ENCODE data around the gene PGM2L1. TPM values are rescaled to one million over a fixed set of nuclear protein-coding genes. Genes with fewer than 3 reads are reported as not detected.
"Not testable (repeated sequence)": the region's sequence is repeated elsewhere in the genome, so short reads cannot be mapped to it uniquely, and the experiment has no call there.

PGM2L1 gene
- total RNA-seq, 1 donor from 2014 or later, result 1.7 TPM

- ATAC-seq (no peak), DNase-seq (no peak)
- intact Hi-C loops (cut with micrococcal nuclease), result no loop called here
These were observed 44.2 kb downstream of the PGM2L1 start for GRCh38 chr11:74354036-74354435.

GRCh38 chr11:74347381-74347780, 50.9 kb downstream of the PGM2L1 start:
- intact Hi-C loops (cut with micrococcal nuclease), result no loop called here
- ATAC-seq, result no peak
- no peak for DNase-seq

- ATAC-seq, result no peak
- intact Hi-C loops (cut with micrococcal nuclease), result no loop called here
- no peak for DNase-seq
These were observed 52.8 kb downstream of the PGM2L1 start for GRCh38 chr11:74345420-74345819.

- ATAC-seq, result no peak
- intact Hi-C loops (cut with micrococcal nuclease), result no loop called here
- DNase-seq, result no peak
These were observed 56.3 kb downstream of the PGM2L1 start for GRCh38 chr11:74341921-74342320.

GRCh38 chr11:74339619-74340018, 58.6 kb downstream of the PGM2L1 start:
- ATAC-seq (no peak), DNase-seq (no peak)
- intact Hi-C loops (cut with micrococcal nuclease), result no loop called here

GRCh38 chr11:74338963-74339362, 59.3 kb downstream of the PGM2L1 start:
- no peak for DNase-seq
- intact Hi-C loops (cut with micrococcal nuclease), result no loop called here

GRCh38 chr11:74333193-74333592, 65.0 kb downstream of the PGM2L1 start:
- no peak for DNase-seq
- ATAC-seq, result no peak
- intact Hi-C loops (cut with micrococcal nuclease), result no loop called here

More at GRCh38 chr11:74338963-74339362, 59.3 kb downstream of the PGM2L1 start:
- no peak for ATAC-seq

- ATAC-seq (no peak), DNase-seq (no peak)
- intact Hi-C loops (cut with micrococcal nuclease), result no loop called here
These were observed 65.9 kb downstream of the PGM2L1 start for GRCh38 chr11:74332291-74332690.

- DNase-seq; ATAC-seq; intact Hi-C loops (cut with micrococcal nuclease): not testable (repeated sequence)
These were observed 67.2 kb downstream of the PGM2L1 start for GRCh38 chr11:74331000-74331399.

- ATAC-seq (no peak), DNase-seq (no peak)
- intact Hi-C loops (cut with micrococcal nuclease), result no loop called here
These were observed 68.0 kb downstream of the PGM2L1 start for GRCh38 chr11:74330075-74330858.

GRCh38 chr11:74327076-74327475, 71.2 kb downstream of the PGM2L1 start:
- ATAC-seq (no peak), DNase-seq (no peak)
- intact Hi-C loops (cut with micrococcal nuclease), result no loop called here

- intact Hi-C loops (cut with micrococcal nuclease), result no loop called here
- DNase-seq, result no peak
- ATAC-seq, result no peak
These were observed 71.6 kb downstream of the PGM2L1 start for GRCh38 chr11:74326665-74327064.

- peak; percentile 90 for ATAC-seq
These were observed 72.3 kb downstream of the PGM2L1 start for GRCh38 chr11:74325649-74326645.

GRCh38 chr11:74322667-74323066, 75.6 kb downstream of the PGM2L1 start:
- peak; percentile 90 for ATAC-seq
- peak; percentile 86 for DNase-seq
- intact Hi-C loops (cut with micrococcal nuclease), result no loop called here

More at GRCh38 chr11:74325649-74326645, 72.3 kb downstream of the PGM2L1 start:
- intact Hi-C loops (cut with micrococcal nuclease), result no loop called here
- DNase-seq, result peak; percentile 90

GRCh38 chr11:74321487-74322188, 76.6 kb downstream of the PGM2L1 start:
- intact Hi-C loops (cut with micrococcal nuclease), result no loop called here
- ATAC-seq (peak; percentile 7), DNase-seq (no peak)

- ATAC-seq (no peak), DNase-seq (no peak)
- intact Hi-C loops (cut with micrococcal nuclease), result no loop called here
These were observed 77.7 kb downstream of the PGM2L1 start for GRCh38 chr11:74320538-74320937.

GRCh38 chr11:74319139-74319816, 79.0 kb downstream of the PGM2L1 start:
- ATAC-seq, result no peak

GRCh38 chr11:74318241-74318932, 79.8 kb downstream of the PGM2L1 start:
- DNase-seq, result no peak
- intact Hi-C loops (cut with micrococcal nuclease), result no loop called here
- no peak for ATAC-seq

More at GRCh38 chr11:74319139-74319816, 79.0 kb downstream of the PGM2L1 start:
- intact Hi-C loops (cut with micrococcal nuclease), result no loop called here
- no peak for DNase-seq

Measured in left ventricle myocardium superior (tissue), 1 donor.